HG02852 (cell line): ENCODE measurements around the gene TM9SF4.
"Not testable (repeated sequence)": the region's sequence is repeated elsewhere in the genome, so short reads cannot be mapped to it uniquely, and the experiment has no call there.

Experiments
- ATAC-seq: cut with Tn5 transposase; IDR thresholded peaks from one replicate; pipeline ENCODE4 v1.9.1; 2021; ENCODE audit warnings: mild to moderate bottlenecking, moderate library complexity; ENCODE audit not compliant: unreplicated experiment

TM9SF4 gene

DNA sequence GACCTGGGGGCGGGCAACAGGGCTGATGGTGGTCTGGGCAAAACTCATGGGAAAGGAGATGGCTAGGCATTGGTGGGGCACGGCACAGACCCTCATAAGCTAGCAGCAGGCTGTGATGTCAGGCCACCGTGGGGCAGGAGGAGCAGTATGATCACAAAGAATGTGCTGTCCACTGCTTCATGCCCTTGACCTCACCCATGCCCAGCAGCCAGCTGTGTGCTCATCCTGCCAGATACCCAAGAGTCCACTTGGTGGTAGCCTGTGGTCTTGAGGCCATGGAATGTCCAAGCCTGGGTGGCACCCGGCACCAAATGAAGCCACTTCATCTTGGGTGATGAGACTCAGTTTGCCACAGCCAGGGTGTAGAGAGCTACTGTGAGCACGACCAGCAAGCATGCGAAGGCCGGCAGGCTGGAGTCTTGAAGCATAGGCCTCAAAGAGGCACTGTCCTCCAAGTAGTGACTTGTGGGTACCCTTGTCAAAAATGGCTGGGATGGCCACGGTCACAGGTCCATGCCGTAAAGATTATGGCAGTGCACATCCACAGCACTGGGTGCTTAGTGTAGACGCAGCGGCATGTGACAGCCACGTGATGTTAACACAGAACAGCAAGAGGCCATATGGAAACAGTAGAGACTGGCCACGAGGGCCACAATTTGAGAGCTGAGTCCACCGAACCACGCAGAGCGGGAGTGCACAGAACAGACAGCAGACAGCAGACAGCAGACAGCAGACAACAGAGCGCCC lies 79.0 kb downstream of the TM9SF4 start:
- no peak for ATAC-seq

DNA sequence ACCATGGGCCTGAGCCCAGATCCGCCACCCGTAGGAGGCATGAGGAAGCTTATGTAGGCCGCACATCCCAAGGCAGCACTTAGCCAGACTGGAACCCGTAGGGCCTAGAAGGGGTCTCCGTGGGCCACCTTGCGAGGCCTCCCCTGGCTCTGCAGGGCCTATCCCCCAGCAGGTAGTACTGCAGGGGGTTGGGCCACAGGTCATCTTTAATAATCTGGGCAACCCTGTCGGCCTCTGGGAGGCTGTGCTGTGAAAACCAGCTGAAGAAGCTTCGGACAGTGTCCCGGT lies 79.6 kb downstream of the TM9SF4 start:
- ATAC-seq, result no peak

DNA sequence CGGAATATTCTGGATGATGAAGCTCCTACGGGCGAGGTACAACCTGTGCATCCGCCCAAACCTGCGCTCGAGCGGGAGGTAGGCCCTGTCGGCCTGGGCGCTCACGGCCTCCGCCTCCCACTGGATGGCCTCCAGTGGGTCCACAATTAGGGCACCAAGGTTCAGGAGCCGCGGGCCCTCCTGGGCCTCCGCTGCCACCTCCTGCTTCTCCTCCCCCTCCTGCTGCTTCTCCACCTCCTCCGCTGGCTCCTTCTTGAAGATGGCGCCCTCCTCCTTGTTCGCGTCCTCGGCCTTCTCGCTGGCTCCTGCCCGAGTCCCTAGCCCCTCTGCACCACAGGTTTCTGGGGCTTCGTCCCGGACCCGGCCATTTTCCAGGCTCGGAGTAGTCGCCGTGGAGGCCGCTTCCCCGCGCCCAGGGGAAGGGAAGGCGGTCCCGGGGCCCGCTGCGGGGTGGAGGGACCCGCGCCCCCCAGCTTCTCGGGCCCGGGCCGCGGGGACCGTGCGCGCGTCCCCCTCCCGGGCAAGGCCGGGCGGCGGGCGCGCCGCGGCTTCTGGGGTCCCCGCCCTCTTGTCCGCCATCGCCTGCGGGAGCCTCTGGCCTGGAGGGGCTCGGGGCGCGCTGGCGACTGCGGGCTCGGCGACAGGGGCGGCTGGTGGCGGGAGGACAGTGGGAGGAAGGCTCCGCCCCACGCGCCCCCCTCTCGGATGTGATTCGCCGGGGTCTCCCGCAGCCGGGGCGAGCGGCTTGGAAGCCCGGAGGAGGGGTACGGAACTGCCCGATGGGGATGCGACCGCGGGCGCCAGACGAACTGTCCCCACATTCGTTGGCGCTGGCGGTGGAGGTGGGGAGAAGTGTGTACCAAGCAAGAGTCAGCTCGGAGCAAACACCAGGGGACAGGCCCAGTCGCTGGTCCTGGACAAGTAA lies 80.4 kb downstream of the TM9SF4 start:
- no peak for ATAC-seq

DNA sequence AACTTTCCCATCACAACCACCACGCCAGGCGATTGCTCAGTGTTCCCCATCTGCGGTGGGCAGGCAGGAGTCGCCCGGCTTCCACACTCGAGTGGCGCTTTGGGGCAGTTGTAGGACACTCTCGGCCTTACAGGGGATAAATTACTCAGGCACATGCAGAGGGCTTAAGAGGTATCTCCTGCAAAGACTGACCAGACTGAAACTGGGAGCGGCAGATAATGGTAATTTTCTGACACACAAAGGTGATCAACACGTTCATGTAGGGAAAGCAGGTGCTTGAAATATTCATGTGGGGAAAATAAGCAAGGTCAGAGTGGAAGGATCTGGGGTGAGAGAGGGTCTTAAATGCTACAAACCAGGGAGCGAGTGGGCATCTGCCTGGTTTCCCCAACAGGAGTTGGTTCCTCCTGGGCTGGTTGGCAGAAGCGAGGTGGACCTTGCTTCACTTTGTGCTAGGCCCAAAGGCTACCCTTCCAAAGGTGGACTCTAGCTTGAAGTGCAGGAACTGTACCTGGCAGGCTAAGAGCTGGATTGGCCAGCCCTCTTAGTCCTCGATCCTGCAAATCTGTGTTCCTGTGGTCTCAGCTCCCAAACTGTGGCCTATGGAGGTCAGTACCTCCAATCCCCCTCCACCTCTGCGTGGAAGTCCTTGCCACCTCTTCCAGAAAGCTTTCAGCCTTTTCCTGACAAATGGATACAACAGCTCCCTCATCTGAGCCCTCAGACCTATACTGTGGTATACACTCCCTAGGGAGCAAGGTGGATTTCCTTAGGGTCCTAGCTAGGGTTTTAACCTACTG lies 81.3 kb downstream of the TM9SF4 start:
- ATAC-seq, result no peak

DNA sequence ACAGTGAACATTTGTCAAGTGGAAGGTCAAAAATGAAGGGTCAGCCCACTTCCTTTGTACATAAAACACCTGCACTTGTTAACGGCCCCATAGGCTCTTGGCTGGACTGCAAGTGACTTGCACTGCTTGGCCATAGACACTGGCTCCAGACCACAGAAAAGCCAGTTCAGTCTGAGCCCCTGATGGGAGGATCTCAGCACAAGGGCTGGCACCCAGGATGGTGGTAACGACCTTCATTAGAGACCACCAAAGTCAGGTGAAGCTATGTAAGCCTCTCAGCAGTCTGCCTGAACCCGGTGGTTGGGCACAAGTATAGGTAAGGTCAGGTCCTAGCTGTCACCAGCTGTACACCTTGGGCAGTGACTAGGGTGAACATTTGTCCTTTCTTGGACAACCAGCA lies 81.9 kb downstream of the TM9SF4 start:
- no peak for ATAC-seq

DNA sequence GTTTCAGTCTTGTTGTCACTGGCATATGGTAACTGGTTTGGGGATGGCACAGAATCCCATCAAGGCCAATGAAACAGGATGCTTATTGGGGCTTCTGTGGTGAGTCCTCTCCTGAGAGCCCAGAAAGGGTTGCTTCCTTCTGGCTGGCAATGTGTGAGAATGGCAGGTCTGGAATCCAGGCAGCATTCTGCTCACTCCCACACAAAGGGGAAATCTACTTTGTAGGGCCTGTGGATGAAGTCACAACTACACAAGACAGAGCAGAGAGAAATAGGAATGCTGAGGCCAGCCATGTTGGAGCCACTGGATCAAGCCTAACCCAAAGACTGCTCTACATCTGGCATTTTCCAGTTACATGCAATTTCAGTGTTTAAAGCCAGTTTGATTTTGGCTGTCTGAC lies 82.4 kb downstream of the TM9SF4 start:
- no peak for ATAC-seq

DNA sequence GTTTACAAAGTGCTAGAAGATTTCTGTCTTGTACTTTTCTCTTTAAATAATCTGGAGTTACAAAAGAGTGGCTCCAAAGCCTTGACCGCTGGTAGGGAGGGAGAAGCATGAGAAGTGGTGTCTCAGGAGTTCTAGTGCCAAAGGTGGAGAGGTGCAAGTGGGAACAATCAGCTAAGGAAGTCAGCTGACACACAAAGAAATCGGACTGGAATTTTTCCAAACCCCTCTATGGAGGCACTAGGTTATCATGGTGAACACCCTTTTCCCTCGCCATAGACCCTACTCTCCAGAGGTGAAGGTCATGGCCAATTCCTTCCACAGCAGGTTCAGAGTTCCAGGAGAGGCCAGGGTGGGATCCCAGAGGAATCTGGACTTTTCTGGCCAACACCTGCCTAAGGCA lies 83.2 kb downstream of the TM9SF4 start:
- ATAC-seq, result no peak

DNA sequence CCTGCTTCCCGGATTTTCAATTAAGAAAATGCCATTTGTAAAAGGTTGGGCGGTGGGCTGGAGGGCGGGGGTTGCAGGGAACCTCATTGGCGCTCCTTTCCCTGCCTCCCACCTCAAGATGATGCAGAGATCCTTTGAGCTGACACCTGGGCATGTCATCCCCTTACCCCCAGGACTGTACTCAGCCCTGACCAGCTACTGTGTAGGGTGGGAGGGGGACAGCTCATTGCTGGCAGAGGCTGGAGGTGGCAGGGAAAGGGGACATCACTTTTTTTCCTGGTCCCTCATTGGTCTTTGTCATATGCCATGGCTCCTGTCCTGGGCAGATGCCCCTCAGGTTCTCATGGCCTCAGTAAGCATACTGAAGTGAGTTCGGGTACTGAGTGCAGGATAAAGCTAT lies 83.8 kb downstream of the TM9SF4 start:
- ATAC-seq, result not testable (repeated sequence)

DNA sequence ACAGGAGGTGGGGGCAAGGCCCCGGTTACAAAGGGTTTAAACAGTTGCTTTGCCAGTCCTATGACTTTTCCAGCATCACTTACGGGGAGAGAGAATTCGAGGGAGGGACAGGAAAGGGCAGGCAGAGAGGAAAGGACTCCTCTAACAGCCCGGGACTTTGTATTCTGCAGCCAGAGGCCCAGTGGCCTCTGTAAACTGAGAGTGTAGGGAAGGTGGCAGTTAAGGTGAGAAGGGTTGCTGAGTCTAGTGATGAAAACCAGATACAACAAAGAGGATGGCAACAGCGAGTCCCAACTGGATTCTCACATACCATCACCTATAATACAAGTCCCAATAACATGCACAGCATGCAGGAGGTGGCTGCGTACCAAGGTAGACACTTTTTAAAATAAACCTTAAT lies 84.5 kb downstream of the TM9SF4 start:
- no peak for ATAC-seq

DNA sequence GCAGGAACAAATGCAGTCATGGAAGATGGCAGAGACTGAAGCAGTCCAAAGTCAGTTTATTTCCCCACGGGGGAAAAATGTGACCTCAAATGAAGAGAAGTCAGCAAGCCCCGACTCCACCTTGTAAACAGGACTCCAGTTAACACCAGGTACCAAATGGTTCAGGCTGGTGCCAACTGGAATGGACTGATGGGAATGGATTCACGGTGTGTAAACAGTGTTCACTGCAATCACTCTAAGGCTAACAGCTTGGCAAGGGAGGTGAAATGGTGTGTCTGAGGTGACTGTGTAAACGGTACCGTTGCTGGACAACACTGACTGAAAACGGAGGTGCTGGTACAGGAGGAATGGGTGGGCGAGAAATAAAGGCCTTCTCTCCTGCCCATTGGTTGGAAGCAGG lies 86.1 kb downstream of the TM9SF4 start:
- no peak for ATAC-seq

DNA sequence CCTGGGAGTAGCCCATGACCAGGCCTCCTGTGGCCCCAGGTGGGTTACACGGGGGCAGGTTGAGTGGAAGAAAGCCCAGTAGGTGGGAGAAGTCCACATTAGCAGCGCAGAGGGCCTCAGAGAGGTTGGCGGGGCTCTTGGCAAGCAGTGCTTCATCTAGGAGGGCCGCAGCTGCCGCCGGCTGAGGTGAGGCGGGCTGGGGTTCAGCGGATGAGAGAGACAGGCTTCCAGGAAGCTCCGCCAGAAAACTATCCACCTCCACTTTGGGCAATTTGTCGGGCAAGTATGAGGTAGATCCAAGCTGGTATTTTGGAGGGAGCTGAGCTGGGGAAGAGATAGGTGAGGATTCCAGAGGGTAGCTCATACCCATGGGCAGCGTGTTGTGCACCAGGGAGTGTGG lies 87.1 kb downstream of the TM9SF4 start:
- ATAC-seq, result not testable (repeated sequence)

DNA sequence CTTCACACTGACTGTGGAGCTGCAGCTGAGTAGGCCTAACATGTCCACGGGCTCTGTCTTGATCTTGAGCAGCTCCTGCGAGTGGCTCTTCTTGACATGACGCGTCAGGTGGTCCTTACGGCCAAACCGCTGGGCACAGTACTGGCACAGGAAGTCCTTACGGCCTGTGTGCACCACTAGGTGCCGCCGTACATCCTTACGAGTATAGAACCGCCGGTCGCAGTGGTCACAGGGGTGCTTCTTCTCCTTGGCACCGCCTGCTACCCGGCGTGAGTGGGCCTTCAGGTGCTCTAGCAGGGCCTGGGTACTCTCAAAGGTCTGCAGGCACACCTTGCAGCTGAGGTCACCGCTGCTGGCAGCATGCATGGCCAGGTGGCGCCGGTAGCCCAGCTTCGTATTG lies 87.6 kb downstream of the TM9SF4 start:
- not testable (repeated sequence) for ATAC-seq

DNA sequence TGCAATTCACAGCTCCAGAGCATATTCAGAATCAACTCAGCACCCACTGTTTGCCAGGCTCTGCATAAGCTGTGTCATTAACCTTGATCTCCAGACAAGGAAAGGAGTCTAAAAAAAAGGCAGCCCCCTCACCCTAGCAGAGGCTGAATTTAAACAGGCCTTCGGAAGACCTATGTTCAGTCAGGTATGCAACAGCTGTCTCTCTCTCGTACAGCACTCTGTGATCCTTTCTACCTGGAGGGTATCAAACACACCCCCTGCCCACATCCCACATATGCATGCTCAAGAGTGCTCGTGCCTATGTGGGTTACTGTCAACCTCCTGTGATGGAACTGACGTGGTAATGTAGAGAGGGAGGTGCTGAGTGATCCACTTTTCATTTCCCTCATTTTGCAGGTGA lies 89.5 kb downstream of the TM9SF4 start:
- no peak for ATAC-seq

DNA sequence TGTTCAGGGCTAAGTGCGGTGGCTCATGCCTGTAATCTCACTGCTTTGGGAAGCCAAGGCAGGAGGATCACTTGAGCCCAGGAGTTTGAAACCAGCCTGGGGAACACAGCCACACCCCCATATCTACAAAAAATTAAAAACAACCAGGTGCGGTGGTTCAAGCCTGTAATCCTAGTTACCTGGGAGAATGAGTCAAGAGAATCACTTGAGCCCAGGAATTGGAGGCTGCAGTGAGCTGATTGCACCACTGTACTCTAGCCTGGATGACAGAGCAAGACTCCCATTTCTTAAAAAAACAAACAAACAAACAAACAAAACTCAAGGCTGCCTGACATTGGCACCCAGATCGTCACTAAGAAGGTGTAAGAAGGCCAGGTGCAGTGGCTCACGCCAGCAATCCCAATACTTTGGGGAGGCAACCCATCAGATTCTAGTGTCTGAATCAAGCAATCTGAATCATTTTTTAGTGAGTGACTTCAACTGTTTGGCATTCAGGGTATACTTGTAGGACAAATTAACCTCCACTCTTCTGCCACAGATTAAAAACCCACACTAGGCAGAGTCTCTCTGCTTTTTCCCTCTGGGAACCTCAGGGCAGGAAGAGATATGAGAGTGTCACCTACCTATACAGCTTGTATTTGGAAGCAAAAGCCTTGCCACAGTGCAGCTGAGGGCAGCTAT lies 91.9 kb downstream of the TM9SF4 start:
- no peak for ATAC-seq

DNA sequence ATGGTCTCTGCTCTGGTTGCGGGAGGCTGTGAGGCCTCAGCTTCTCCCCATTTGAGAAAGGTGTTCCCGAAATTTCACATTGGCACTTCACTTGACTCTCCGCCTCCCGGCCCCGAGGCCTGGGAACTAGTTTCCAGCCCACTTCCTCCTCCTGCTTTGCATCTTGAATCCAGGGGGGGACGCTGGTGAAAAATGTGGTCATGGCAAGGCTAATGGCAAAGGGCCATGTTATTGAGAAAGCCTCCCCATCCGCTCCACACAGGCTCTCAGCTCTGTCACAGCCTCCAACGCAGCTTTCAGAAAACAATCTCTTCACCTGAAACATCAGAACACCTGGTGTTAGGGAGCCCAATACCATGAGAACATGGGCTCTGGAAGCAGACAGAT lies 92.5 kb downstream of the TM9SF4 start:
- no peak for ATAC-seq

DNA sequence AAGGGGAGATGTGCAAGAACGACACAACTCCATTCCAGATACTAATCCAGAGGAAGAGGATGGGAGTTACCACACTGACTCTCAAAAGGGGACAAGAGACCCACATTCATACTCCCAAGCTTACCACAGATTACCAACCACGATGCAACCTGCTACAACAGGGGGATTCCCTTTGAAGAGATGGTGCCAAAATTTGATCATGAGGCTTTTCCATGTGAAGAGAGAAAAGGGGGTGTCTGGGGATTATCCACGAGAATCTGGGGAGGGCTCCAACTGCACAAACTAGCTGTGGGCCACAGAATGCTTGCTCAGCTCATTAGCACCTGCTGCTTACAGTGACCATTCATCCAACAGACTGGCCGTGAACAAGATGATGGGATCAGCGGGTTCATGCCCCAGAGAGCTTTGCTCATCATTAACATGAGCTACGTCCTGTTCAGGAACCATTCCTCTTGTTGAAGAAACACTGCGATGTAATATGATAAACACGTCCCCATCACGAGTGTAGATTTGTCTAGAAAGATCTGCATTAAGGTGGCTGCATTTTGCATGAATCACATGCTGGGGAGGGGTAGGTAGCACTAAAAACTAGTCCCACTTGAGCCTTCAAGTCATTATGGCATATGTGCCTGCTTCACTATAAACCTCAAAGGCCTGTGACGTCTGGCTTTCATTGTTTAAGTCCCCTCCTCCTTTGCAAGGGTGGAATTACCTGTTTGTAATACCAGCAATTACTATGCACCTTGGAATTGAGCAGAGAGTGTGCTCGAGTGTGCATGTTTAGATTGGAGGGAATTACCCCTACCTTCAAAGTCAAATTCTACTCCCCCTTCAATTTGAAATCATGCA lies 94.1 kb downstream of the TM9SF4 start:
- no peak for ATAC-seq

DNA sequence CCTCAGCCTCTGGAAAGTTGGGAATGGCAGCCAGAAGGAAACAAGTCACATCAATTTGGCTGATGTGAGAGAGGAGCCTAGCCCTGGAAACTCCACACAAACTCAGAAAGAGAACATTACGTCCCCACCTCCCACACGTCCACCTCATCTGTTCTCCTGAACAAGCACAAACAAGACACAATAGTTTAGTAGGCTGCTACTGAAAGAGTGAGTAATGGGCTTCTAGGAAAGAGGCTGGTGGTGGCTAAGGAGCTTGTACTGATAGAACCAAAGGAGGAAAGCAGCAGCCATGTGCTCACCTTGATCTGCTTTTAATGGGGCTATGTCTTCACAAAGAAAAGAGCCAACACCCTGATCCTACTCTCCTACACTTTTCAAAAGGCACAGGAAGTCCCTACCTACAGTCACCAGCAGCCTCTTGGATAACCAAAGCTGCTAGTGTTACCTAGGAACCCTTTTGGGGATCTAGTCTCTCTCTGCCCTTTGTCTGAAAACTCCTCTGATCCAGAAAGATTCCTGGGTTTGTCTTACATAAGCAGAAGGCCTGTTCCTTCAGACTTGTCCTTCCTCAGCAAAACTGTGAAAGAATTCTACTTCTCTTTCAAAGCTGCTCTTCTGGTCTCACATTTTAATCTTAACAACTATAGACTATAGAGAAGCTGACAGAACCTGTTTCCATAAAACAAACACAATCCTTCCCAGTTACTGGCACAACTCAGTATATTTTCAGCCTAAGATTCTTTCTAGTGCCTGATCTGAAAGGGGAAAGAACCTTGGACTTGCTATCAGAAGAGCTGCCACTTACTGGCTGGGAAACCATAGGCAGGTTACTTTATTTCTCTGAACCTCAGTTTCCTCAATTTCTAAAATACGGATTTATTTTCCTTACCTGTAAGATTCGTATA lies 94.9 kb downstream of the TM9SF4 start:
- ATAC-seq, result no peak

DNA sequence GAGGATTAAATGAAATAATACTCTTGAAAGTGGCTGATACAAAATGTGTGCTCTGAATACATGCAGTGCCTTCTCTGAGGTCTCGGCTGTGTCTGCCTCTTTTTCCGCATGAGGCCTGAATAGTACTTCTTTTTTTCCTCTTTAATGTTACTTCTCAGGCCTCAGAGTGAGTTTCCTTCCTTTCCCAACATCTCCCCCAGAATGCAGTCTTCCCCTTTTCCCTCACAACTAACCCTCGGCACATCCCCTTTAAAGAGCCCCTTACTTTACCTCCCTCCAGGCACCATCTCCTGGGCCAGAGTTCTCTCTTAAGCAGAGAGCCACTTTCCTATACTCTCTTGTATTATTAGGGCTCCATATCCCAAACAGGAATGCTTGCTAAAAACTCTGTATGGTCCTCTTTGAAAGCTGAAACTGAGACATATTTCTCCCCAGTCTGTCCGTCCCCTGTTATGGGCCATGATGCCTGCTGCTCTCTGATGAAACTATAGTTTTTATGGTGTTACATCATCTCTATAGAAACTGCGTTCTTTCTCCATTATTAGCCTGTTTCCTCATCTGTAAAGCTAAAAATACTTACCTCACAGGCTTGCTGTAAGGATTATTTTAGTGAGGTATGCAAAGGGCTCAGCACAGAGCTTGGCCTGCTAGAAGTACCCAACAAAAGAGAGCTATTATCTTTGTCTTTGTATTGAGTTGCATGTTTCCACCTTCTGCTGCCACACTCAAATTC lies 95.8 kb downstream of the TM9SF4 start:
- no peak for ATAC-seq
